Lung (tissue), 12 donors: ENCODE results near the gene TNS3. TPM values are rescaled to one million over a fixed set of nuclear protein-coding genes. Genes with fewer than 3 reads are reported as not detected.
A peak's percentile ranks its signal among the peaks of the same experiment; 100 is the strongest.

Experiments used
- ATAC-seq: fragments of 200-7000 bp; cut with Tn5 transposase; one replicate; pipeline ENCODE4 v1.9.1; 2020; ENCODE audit warnings: moderate number of reproducible peaks; ENCODE audit not compliant: insufficient read depth, low FRiP score
- DNase-seq, 3 donors: peaks; one replicate each; pipeline ENCODE4 v3.0.0-alpha.2; 2013 to 2017
- H3K27ac ChIP-seq, 2 donors: one replicate each; pipeline ENCODE4 v1.5.1; 2013; ENCODE audit warnings: mild to moderate bottlenecking in 2 of 2, moderate library complexity in 2 of 2, control low read depth in 1 of 2, inconsistent platforms in 1 of 2, low read depth in 1 of 2, low read length in 1 of 2
- H3K27me3 ChIP-seq, 3 donors: one replicate each; pipeline ENCODE4 v1.5.1; 2013; ENCODE audit warnings: low read length in 2 of 3; ENCODE audit not compliant: control insufficient read depth in 3 of 3, insufficient read depth in 3 of 3
- H3K36me3 ChIP-seq, 4 donors: one replicate each; pipeline ENCODE4 v1.5.1; 2013; ENCODE audit warnings: low read length in 4 of 4, mild to moderate bottlenecking in 1 of 4, moderate library complexity in 1 of 4; ENCODE audit not compliant: control insufficient read depth in 4 of 4, insufficient read depth in 4 of 4
- H3K4me1 ChIP-seq, 5 donors: one replicate each; pipeline ENCODE4 v1.5.1; 2013; ENCODE audit warnings: low read length in 5 of 5, mild to moderate bottlenecking in 2 of 5, moderate library complexity in 1 of 5; ENCODE audit not compliant: control insufficient read depth in 5 of 5, insufficient read depth in 5 of 5
- H3K4me3 ChIP-seq: one replicate; pipeline ENCODE4 v1.5.1; 2013; ENCODE audit warnings: mild to moderate bottlenecking, control low read depth, moderate library complexity
- H3K9ac ChIP-seq, 2 donors: one replicate each; pipeline ENCODE4 v1.5.1; 2013; ENCODE audit warnings: low read length in 2 of 2, control low read depth in 1 of 2; ENCODE audit not compliant: insufficient read depth in 1 of 2
- H3K9me3 ChIP-seq, 4 donors: one replicate each; pipeline ENCODE4 v1.5.1; 2013; ENCODE audit warnings: low read length in 3 of 4, mild to moderate bottlenecking in 1 of 4, moderate library complexity in 1 of 4; ENCODE audit not compliant: control insufficient read depth in 4 of 4, insufficient read depth in 3 of 4
- WGBS, 2 donors: extraction: QIAGEN DNeasy Blood & Tissue Kit; methylation state at CpG; one replicate each; pipeline ENCODE4 v1.1.7; 2013; 5-methylcytosine and 5-hydroxymethylcytosine counted together
- polyA plus RNA-seq, 2 donors: library from polyadenylated mRNA; stranded (reverse); fragments of 200-250 nt; gene quantifications; one replicate each; pipeline ENCODE4 v1.2.1, GENCODE V29; 2013
- total RNA-seq, 2 donors: library from RNA; depleted of rRNA in 1 of 2; stranded (reverse); fragments of >200 nt in 1 of 2; gene quantifications; one replicate each; pipeline ENCODE4 v1.2.1, GENCODE V29; 2014 to 2021
- TF ChIP-seq, protein P1 (sequence below): IDR thresholded peaks from 2 replicates; pipeline ENCODE4 v1.5.1; 2012; ENCODE audit warnings: mild to moderate bottlenecking; ENCODE audit errors: control extremely low read depth, extremely low read depth
- donor health status: control.
- donor health status: control.
- donor health status: Bipolar disorder and iron deficiency.
- donor health status: healthy.
- donor health status: DM: yes; HTN: yes; CAD: no.

The TNS3 gene
- total and polyA plus RNA-seq, 4 donors: 23.8 to 140 (median 85.7) TPM

- H3K27ac ChIP-seq: no peak overlapping the region
- TF ChIP-seq, protein P1, sequence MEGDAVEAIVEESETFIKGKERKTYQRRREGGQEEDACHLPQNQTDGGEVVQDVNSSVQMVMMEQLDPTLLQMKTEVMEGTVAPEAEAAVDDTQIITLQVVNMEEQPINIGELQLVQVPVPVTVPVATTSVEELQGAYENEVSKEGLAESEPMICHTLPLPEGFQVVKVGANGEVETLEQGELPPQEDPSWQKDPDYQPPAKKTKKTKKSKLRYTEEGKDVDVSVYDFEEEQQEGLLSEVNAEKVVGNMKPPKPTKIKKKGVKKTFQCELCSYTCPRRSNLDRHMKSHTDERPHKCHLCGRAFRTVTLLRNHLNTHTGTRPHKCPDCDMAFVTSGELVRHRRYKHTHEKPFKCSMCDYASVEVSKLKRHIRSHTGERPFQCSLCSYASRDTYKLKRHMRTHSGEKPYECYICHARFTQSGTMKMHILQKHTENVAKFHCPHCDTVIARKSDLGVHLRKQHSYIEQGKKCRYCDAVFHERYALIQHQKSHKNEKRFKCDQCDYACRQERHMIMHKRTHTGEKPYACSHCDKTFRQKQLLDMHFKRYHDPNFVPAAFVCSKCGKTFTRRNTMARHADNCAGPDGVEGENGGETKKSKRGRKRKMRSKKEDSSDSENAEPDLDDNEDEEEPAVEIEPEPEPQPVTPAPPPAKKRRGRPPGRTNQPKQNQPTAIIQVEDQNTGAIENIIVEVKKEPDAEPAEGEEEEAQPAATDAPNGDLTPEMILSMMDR: no peak
- DNase-seq (no peak), ATAC-seq (no peak)
- no peaks in the 10 kb centered on the region for H3K9me3 ChIP-seq
- H3K9ac ChIP-seq: no peak overlapping the region
- peaks cover 0 to 42% (median 24%) of the 10 kb centered on the region in 5 donors for H3K4me1 ChIP-seq
- no peaks in the 10 kb centered on the region for H3K27me3 ChIP-seq
- WGBS, 2 donors: 94 to 95% methylated on average over 10 of the region's 10 CpGs
- no peak overlapping the region for H3K4me3 ChIP-seq
- H3K36me3 ChIP-seq: no peaks in the 10 kb centered on the region
These were observed 44.2 kb upstream of the TNS3 start for GRCh38 chr7:47625861-47626715.

- H3K4me3 ChIP-seq: no peak overlapping the region
- H3K9ac ChIP-seq: no peak overlapping the region
- no peaks in the 10 kb centered on the region for H3K9me3 ChIP-seq
- no peak overlapping the region for H3K27ac ChIP-seq
- DNase-seq (no peak), ATAC-seq (no peak)
- H3K27me3 ChIP-seq: no peaks in the 10 kb centered on the region
- H3K36me3 ChIP-seq: no peaks in the 10 kb centered on the region
- TF ChIP-seq, protein P1: no peak
- peaks cover 0 to 54% (median 27%) of the 10 kb centered on the region in 5 donors for H3K4me1 ChIP-seq
These were observed 42.8 kb upstream of the TNS3 start for GRCh38 chr7:47624689-47625088.

DNA sequence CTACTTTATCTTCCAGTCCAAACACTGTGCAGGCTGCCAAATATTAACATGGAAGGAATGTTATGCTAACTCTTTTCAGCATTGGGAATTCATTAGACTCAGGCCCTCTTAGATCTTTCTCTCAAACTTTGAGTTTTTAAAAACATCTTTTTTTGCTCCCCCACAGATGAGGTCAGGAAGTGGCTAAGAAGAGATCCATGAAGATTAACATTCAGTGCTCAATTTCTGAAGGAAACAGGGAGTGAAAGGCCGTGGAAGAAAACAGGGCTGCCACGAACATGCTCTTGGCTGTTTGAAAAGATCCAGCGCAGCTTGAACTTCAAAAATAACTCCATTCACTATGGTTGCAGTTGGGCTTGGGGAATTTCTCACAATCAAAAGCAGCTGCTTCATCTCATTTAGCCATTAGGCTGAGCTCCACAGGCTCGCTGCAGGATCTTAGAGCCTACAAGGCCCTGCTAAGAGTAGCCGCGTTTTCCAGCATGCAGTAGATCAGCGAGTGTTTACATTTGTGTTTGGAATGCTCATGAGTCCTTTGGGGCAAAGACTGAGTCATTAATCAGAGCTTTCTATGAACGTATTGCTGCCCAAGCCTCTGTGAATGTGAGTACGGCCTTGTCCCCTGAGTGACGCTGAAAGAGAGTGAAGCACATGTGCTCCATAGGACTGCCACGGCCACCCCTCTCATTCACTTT lies 41.2 kb upstream of the TNS3 start:
- H3K4me1 ChIP-seq: peaks cover 0 to 54% (median 27%) of the 10 kb centered on the region in 5 donors
- 55 to 80% methylated on average over 11 of the region's 11 CpGs for WGBS, 2 donors
- H3K4me3 ChIP-seq: no peak overlapping the region
- H3K9ac ChIP-seq: no peak overlapping the region
- ATAC-seq: peak; percentile 83
- no peaks in the 10 kb centered on the region for H3K36me3 ChIP-seq
- TF ChIP-seq, protein P1: no peak
- peaks cover 0 to 2% (median 0%) of the 10 kb centered on the region in 4 donors for H3K9me3 ChIP-seq
- H3K27ac ChIP-seq: peak overlapping the region in 1 of 2 donors; percentile 49
- peak; percentile 92 to 99 (median 99) for DNase-seq
- no peaks in the 10 kb centered on the region for H3K27me3 ChIP-seq
